Measurements from ENCODE around the gene TNS3. TPM values are rescaled to one million over a fixed set of nuclear protein-coding genes. Genes with fewer than 3 reads are reported as not detected.

The TNS3 gene
- total RNA-seq, 1 experiment from 2014 or later = 143 TPM

DNA sequence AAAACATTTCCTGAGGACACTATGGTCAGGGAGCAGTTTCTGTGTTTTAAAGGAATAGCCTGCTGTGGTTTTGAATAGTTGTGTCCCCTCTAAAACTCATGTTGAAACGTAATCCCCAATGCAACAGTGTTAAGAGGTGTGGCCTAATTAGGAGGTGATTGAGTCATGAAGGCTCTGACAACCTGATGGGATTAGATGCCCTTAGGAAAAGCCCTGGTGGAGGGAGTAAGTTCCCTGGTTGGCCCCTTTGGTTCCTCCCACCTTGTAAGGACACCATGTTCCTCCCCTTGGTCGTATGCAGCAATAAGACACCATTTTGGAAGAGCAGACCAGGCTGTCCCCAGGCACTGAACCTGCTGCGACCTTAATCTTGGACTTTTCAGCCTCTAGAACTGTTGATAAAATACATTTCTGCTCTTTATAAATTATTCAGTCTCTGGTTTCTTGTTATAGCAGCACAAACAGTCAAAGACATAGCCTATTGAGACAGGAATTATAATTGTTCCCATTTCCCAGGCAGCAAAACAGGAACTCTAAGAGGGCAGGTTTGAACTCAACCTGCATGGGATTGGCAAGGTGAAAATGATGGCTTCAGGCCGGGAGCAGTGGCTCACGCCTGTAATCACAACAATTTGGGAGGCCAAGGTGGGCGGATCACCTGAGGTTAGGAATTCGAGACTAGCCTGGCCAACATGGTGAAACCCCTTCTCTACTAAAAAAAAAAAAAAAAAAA is 20.5 kb upstream of the TNS3 start:
- Histone ChIP-seq H3F3A (ENCODE audit: insufficient read depth, low read depth) (peaks cover 77% of the 10 kb centered on the region), H3K4me1 (replicated peaks; ENCODE audit: insufficient read depth) (peaks cover 88% of the 10 kb centered on the region), H4K20me1 (ENCODE audit: insufficient read depth) (no peaks in the 10 kb centered on the region), H2AFZ (no peak overlapping the region), H3K9me3 (ENCODE audit: insufficient read depth, low read depth) (peaks cover 15% of the 10 kb centered on the region; the same call in 1 of the 2 replicates), H3K9me2 (ENCODE audit: insufficient read depth) (no peaks in the 10 kb centered on the region), H3K36me3 (ENCODE audit: low read depth) (peaks cover under 1% of the 10 kb centered on the region; the same call in 1 of the 2 replicates), H3K27ac (peak overlapping the region; percentile 98), H3K4me2 (peak overlapping the region; percentile 76), H3K27me3 (ENCODE audit: insufficient read depth, low read depth) (no peaks in the 10 kb centered on the region), H3K4me3 (peak overlapping the region; percentile 24), H3K79me2 (ENCODE audit: low read depth) (peaks cover 8% of the 10 kb centered on the region)
- DNase-seq = peak in 1 of 2 experiments; percentile 92
- BruUV-seq (replicated peaks) = no TSS peak
- intact Hi-C loops (cut with micrococcal nuclease; ENCODE audit: unreplicated experiment) = loop anchor here (5.0 kb wide), 1 partner anchor 50 kb away; no protein-coding TSS in a partner anchor
- ChIA-PET CTCF (no interaction called here), POLR2A (ENCODE audit: unreplicated experiment) (interaction anchor here (0.5 to 0.7 kb wide), 3 partner anchors 28 to 1716 kb away, joined by 3 to 12 read pairs (median 4); no protein-coding TSS in a partner anchor)
- no peak for TF ChIP-seq EZH2 (IDR thresholded peaks at IDR 0.05; ENCODE audit: low read depth)
- TF ChIP-seq, protein P1, sequence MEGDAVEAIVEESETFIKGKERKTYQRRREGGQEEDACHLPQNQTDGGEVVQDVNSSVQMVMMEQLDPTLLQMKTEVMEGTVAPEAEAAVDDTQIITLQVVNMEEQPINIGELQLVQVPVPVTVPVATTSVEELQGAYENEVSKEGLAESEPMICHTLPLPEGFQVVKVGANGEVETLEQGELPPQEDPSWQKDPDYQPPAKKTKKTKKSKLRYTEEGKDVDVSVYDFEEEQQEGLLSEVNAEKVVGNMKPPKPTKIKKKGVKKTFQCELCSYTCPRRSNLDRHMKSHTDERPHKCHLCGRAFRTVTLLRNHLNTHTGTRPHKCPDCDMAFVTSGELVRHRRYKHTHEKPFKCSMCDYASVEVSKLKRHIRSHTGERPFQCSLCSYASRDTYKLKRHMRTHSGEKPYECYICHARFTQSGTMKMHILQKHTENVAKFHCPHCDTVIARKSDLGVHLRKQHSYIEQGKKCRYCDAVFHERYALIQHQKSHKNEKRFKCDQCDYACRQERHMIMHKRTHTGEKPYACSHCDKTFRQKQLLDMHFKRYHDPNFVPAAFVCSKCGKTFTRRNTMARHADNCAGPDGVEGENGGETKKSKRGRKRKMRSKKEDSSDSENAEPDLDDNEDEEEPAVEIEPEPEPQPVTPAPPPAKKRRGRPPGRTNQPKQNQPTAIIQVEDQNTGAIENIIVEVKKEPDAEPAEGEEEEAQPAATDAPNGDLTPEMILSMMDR (conservative IDR thresholded peaks at IDR 0.05) = no peak

DNA sequence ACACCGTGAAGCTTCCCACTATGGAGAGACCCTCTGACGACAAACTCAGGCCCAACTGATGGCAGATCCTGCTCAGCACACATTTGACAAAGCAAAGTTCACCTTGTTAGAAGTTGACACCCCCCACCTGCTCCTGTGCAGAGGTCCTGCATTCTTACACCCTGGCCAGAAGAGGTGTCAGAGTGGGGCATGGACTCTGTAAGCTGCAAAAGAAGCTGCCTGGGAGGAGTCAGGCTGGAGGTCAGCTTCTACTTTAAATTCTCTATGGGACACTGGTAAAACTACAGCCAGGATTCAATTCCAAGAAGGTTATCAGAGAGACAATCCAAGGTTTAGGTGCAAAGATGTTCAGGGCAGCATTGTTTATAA is 20.0 kb upstream of the TNS3 start:
- BruUV-seq (replicated peaks) = TSS peak; percentile 70
- Histone ChIP-seq H3K27ac (peak overlapping the region; percentile 98), H3K4me1 (replicated peaks; ENCODE audit: insufficient read depth) (peaks cover 82% of the 10 kb centered on the region), H2AFZ (no peak overlapping the region; the same call in 1 of the 2 replicates), H3K9me3 (ENCODE audit: insufficient read depth, low read depth) (peaks cover 21% of the 10 kb centered on the region; the same call in 1 of the 2 replicates), H4K20me1 (ENCODE audit: insufficient read depth) (no peaks in the 10 kb centered on the region), H3K4me3 (peak overlapping the region; percentile 24), H3K27me3 (ENCODE audit: insufficient read depth, low read depth) (no peaks in the 10 kb centered on the region), H3K79me2 (ENCODE audit: low read depth) (peaks cover 8% of the 10 kb centered on the region), H3K36me3 (ENCODE audit: low read depth) (peaks cover 4% of the 10 kb centered on the region; the same call in 1 of the 2 replicates), H3F3A (ENCODE audit: insufficient read depth, low read depth) (peaks cover 75% of the 10 kb centered on the region), H3K4me2 (peak overlapping the region; percentile 76), H3K9me2 (ENCODE audit: insufficient read depth) (no peaks in the 10 kb centered on the region)
- intact Hi-C loops (cut with micrococcal nuclease; ENCODE audit: unreplicated experiment) = loop anchor here (1.0 to 5.0 kb wide), 8 partner anchors 11 to 217 kb away; no protein-coding TSS in a partner anchor
- CTCF ChIA-PET = interaction anchor here (0.6 to 1.1 kb wide), 2 partner anchors 66 to 217 kb away, joined by 6 to 8 read pairs; no protein-coding TSS in a partner anchor
- POLR2A ChIA-PET (ENCODE audit: unreplicated experiment) = interaction anchor here (0.5 to 0.7 kb wide), 3 partner anchors 28 to 1716 kb away, joined by 3 to 12 read pairs (median 4); no protein-coding TSS in a partner anchor
- TF ChIP-seq, protein P1 (conservative IDR thresholded peaks at IDR 0.05) = no peak
- no peak for TF ChIP-seq EZH2 (IDR thresholded peaks at IDR 0.05; ENCODE audit: low read depth)
- no peak for DNase-seq

DNA sequence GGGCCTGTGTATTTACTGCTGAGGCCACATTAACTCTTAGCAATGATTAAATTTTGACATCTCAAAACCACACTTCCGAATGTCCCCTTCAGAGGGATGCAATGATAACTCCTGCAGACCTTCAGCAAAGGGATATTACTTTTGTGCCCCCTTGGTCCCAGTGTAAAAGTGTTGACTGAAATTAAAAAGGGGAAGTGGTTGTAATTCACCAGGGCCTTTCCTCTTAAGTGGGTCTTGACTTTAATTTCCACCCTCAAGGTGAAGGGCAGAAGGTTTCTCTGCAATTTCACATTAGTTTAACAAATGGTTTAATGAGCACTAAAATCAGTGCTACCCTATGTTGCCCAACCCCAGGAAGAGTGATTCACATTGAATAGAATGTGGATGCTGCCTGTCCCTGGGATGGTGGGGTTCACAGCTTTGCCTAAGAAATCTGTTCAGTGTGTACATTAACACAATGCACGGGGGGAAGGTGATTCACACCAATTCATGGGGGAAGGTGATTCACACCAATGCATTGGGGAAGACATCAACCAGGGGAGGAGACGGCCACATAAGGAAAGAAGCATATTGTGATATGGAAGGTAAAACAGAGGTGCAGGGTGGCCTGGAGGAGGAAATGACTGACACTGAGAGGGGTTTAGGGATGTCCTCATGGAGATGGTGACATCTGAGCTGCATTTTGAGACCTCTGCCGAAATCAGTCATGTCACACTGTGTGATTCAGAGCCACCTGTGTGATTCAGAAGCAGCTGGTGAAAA is 19.4 kb upstream of the TNS3 start:
- DNase-seq = peak; percentile 70 to 100
- peak overlapping the region; percentile 38 for H3K4me3 ChIP-seq

More for the DNA sequence above, 19.4 kb upstream of the TNS3 start:
- Histone ChIP-seq H3K9me2 (ENCODE audit: insufficient read depth) (no peaks in the 10 kb centered on the region), H3K4me1 (replicated peaks; ENCODE audit: insufficient read depth) (peaks cover 76% of the 10 kb centered on the region), H3F3A (ENCODE audit: insufficient read depth, low read depth) (peaks cover 72% of the 10 kb centered on the region), H3K79me2 (ENCODE audit: low read depth) (peaks cover 8% of the 10 kb centered on the region), H4K20me1 (ENCODE audit: insufficient read depth) (no peaks in the 10 kb centered on the region), H3K36me3 (ENCODE audit: low read depth) (peaks cover 4% of the 10 kb centered on the region; the same call in 1 of the 2 replicates), H3K27ac (peak overlapping the region; percentile 98), H2AFZ (no peak overlapping the region; the same call in 1 of the 2 replicates), H3K4me2 (peak overlapping the region; percentile 76), H3K27me3 (ENCODE audit: insufficient read depth, low read depth) (no peaks in the 10 kb centered on the region), H3K9me3 (ENCODE audit: insufficient read depth, low read depth) (peaks cover 27% of the 10 kb centered on the region; the same call in 1 of the 2 replicates)
- ChIA-PET CTCF (interaction anchor here (0.6 to 1.1 kb wide), 4 partner anchors 15 to 218 kb away, joined by 3 to 8 read pairs (median 4); partner anchors contain the start of gene TNS3), POLR2A (ENCODE audit: unreplicated experiment) (interaction anchor here (0.5 to 0.8 kb wide), 6 partner anchors 9 to 1715 kb away, joined by 3 to 12 read pairs (median 4); no protein-coding TSS in a partner anchor)
- no TSS peak for BruUV-seq (replicated peaks)
- intact Hi-C loops (cut with micrococcal nuclease; ENCODE audit: unreplicated experiment) = loop anchor here (1.0 to 5.0 kb wide), 8 partner anchors 10 to 218 kb away; no protein-coding TSS in a partner anchor
- no peak for TF ChIP-seq EZH2 (IDR thresholded peaks at IDR 0.05; ENCODE audit: low read depth)
- TF ChIP-seq, protein P1 (conservative IDR thresholded peaks at IDR 0.05) = no peak
